Measurements from ENCODE around the gene ZBED1. TPM values are rescaled to one million over a fixed set of nuclear protein-coding genes. Genes with fewer than 3 reads are reported as not detected.
A peak's percentile ranks its signal among the peaks of the same experiment; 100 is the strongest.
"Not testable (repeated sequence)": the region's sequence is repeated elsewhere in the genome, so short reads cannot be mapped to it uniquely, and the experiment has no call there.

The ZBED1 gene
- total and polyA plus RNA-seq, 8 donors = 10.9 to 61.4 (median 22.5) TPM

DNA sequence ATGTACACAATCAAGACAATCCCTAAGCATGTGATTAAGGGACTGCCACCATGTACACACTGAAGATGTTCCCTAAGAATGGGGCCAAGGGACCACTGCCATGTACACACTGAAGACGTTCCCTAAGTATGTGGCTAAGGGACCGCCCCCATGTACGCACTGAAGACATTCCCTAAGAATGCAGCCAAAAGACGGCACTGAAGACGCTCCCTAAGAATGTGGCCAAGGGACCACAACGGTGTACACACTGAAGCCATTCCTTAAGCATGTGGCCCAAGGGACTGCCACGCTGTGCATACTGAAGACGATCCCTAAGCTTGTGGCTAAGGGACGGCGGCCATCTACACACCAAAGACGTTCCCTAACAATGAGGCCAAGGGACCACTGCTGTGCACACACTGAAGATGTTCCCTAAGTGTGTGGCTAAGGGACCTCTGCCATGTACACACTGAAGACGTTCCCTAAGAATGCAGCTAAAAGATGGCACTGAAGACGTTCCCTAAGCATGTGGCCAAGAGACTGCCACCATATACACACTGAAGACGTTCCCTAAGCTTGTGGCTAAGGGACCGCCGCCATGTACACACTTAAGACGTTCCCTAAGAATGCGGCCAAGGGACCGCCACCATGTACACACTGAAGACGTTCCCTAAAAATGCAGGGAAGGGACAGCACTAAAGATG is 26.4 kb downstream of the ZBED1 start:
- no peaks in the 10 kb centered on the region for H3K27me3 ChIP-seq
- TF ChIP-seq POLR2A (IDR thresholded peaks at IDR 0.05) = no peak
- TF ChIP-seq, protein P1, sequence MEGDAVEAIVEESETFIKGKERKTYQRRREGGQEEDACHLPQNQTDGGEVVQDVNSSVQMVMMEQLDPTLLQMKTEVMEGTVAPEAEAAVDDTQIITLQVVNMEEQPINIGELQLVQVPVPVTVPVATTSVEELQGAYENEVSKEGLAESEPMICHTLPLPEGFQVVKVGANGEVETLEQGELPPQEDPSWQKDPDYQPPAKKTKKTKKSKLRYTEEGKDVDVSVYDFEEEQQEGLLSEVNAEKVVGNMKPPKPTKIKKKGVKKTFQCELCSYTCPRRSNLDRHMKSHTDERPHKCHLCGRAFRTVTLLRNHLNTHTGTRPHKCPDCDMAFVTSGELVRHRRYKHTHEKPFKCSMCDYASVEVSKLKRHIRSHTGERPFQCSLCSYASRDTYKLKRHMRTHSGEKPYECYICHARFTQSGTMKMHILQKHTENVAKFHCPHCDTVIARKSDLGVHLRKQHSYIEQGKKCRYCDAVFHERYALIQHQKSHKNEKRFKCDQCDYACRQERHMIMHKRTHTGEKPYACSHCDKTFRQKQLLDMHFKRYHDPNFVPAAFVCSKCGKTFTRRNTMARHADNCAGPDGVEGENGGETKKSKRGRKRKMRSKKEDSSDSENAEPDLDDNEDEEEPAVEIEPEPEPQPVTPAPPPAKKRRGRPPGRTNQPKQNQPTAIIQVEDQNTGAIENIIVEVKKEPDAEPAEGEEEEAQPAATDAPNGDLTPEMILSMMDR (IDR thresholded peaks at IDR 0.05) = no peak
- TF ChIP-seq POLR2AphosphoS5 (IDR thresholded peaks at IDR 0.05) = no peak
- TF ChIP-seq EP300 (IDR thresholded peaks at IDR 0.05) = no peak
- peaks cover 0 to 32% (median 0%) of the 10 kb centered on the region in 4 donors for H3K4me1 ChIP-seq
- DNase-seq = no peak
- WGBS, 5 donors = 84 to 92% (median 86%) methylated on average over 17 to 20 of the region's 20 CpGs
- no peaks in the 10 kb centered on the region for H3K9me3 ChIP-seq
- no peaks in the 10 kb centered on the region for H3K36me3 ChIP-seq
- intact Hi-C loops (cut with DNase I; ENCODE audit: low total_unique reads) = no loop called here
- no peak overlapping the region for H3K27ac ChIP-seq
- H3K4me3 ChIP-seq = no peak overlapping the region

DNA sequence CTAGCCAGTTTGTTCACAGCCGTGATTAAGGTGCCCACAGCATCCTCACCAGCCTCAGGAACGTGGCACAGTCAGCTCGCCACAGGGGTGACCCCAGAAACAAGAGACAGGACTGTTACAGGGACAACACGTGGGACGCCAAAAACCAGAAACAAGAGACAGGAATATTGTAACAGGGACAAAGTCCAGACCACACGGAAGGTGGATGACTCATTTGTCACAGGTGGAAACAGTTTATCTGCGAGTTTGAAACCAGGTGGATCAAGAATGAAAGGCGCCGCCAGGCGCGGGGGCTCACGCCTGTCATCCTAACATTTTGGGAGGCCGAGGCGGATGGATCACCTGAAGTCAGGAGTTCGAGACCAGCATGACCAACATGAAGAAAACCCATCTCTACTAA is 27.7 kb downstream of the ZBED1 start:
- Histone ChIP-seq H3K4me1 (peaks cover 0 to 32% (median 0%) of the 10 kb centered on the region in 4 donors), H3K27ac (peak overlapping the region in 1 of 5 donors; percentile 31)
- H3K4me3 ChIP-seq; intact Hi-C loops (cut with DNase I; ENCODE audit: low total_unique reads); H3K27me3 ChIP-seq; H3K36me3 ChIP-seq; H3K9me3 ChIP-seq: not testable (repeated sequence)
- WGBS, 5 donors = 54 to 73% (median 58%) methylated on average over 13 to 15 of the region's 15 CpGs
- peak in 1 of 3 donors; percentile 6 for TF ChIP-seq POLR2AphosphoS5 (IDR thresholded peaks at IDR 0.05)
- peak in 1 of 2 donors; percentile 39 for DNase-seq

DNA sequence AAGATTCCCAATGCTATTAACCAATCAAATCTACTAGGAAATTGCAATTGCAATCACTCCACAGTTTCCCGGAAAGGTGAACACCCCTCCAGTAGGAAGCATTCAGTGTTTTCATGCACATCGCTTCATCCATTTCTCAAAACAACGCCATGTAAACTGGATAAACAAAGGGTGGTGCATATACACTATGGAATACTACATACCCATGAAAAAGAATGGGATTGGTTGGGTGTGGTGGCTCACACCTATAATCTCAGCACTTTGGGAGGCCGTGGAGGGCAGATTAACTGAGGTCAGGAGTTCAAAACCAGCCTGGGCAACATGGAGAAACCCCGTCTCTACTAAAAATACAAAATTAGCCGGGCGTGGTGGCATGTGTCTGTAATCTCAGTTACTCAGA is 29.1 kb downstream of the ZBED1 start:
- WGBS, 5 donors = 88 to 92% (median 88%) methylated on average over 7 of the region's 7 CpGs
- TF ChIP-seq EP300 (IDR thresholded peaks at IDR 0.05) (no peak), POLR2AphosphoS5 (IDR thresholded peaks at IDR 0.05) (no peak), POLR2A (IDR thresholded peaks at IDR 0.05) (no peak)
- TF ChIP-seq, protein P1 (IDR thresholded peaks at IDR 0.05) = no peak
- DNase-seq = no peak

DNA sequence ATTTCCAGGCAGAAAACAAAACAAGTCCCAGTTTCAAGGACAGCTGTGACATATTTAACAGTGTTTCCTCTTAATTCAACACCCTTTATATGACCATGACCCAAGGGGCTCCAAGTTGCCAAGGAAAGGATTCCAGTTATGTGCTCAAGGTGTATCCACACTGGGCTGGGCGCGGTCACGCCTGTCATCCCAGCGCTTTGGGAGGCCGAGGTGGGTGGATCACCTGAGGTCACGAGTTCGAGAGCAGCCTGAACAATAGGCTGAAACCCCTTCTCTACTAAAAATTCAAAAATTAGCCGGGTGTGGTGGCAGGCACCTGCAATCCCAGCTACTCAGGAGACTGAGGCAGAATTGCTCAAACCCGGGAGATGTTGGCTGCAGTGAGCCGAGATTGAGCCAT is 29.6 kb downstream of the ZBED1 start:
- DNase-seq; intact Hi-C loops (cut with DNase I; ENCODE audit: low total_unique reads); H3K4me3 ChIP-seq; H3K27me3 ChIP-seq; H3K27ac ChIP-seq; H3K9me3 ChIP-seq; H3K36me3 ChIP-seq: not testable (repeated sequence)
- peaks cover 0 to 24% (median 0%) of the 10 kb centered on the region in 4 donors for H3K4me1 ChIP-seq
- WGBS, 5 donors = 91 to 96% (median 96%) methylated on average over 10 of the region's 10 CpGs

More for the DNA sequence above, 29.1 kb downstream of the ZBED1 start:
- no peaks in the 10 kb centered on the region for H3K27me3 ChIP-seq
- H3K27ac ChIP-seq = no peak overlapping the region
- H3K4me1 ChIP-seq = peaks cover 0 to 24% (median 0%) of the 10 kb centered on the region in 4 donors
- intact Hi-C loops (cut with DNase I; ENCODE audit: low total_unique reads) = no loop called here
- H3K4me3 ChIP-seq = no peak overlapping the region
- no peaks in the 10 kb centered on the region for H3K9me3 ChIP-seq
- no peaks in the 10 kb centered on the region for H3K36me3 ChIP-seq

DNA sequence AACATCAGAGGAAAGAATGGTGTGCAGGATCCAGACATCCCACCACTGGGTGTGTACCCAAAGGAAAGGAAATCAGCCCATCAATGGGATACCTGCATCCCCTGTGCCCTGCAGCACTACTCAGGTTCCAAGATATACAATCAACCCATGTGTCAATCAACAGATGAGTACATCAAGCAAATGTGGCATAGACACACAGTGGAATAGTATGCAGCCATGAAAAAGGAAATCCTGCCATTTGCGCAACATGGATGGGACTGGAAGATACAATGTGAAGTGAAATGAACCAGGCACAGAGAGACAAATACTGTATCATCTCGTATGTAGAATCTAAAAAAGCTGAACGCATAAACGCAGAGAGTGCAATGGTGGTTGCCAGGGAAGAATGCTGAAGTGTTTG is 30.9 kb downstream of the ZBED1 start:
- DNase-seq; H3K9me3 ChIP-seq; H3K27me3 ChIP-seq; H3K36me3 ChIP-seq; intact Hi-C loops (cut with DNase I; ENCODE audit: low total_unique reads); H3K27ac ChIP-seq; H3K4me3 ChIP-seq: not testable (repeated sequence)
- 87 to 99% (median 90%) methylated on average over 4 of the region's 4 CpGs for WGBS, 5 donors
- H3K4me1 ChIP-seq = peaks cover 0 to 24% (median 0%) of the 10 kb centered on the region in 4 donors

DNA sequence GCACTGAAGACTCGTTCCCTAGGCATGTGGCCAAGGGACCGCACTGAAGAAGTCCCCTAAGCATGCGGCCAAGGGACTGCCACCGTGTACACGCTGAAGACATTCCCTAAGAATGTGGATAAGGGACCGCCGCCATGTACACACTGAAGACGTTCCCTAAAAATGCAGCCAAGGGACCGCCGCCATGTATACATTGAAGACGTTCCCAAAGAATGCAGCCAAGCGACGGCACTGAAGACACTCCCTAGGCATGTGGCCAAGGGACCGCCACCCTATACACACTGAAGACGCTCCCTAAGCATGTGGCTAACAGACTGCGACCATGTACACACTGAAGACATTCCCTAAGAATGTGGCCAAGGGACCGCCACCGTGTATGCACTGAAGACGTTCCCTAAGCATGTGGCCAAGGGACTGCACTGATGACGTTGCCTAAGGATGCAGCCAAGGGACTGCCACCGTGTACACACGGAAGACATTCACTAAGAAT is 31.5 kb downstream of the ZBED1 start:
- TF ChIP-seq POLR2A (IDR thresholded peaks at IDR 0.05) (no peak), POLR2AphosphoS5 (IDR thresholded peaks at IDR 0.05) (no peak), EP300 (IDR thresholded peaks at IDR 0.05) (no peak)
- TF ChIP-seq, protein P1 (IDR thresholded peaks at IDR 0.05) = no peak
- intact Hi-C loops (cut with DNase I; ENCODE audit: low total_unique reads) = no loop called here
- 92 to 97% (median 94%) methylated on average over 22 of the region's 22 CpGs for WGBS, 5 donors
- H3K27ac ChIP-seq = no peak overlapping the region
- H3K27me3 ChIP-seq = no peaks in the 10 kb centered on the region
- no peak overlapping the region for H3K4me3 ChIP-seq
- peaks cover 0 to 22% (median 0%) of the 10 kb centered on the region in 4 donors for H3K4me1 ChIP-seq
- no peaks in the 10 kb centered on the region for H3K9me3 ChIP-seq
- no peaks in the 10 kb centered on the region for H3K36me3 ChIP-seq
- no peak for DNase-seq
